Fibroblast of pulmonary artery (primary cell): ENCODE data around the gene WNT5B.
A peak's percentile ranks its signal among the peaks of the same experiment; 100 is the strongest.

Source experiments
- DNase-seq: peaks from one replicate; pipeline ENCODE4 v3.0.0-alpha.2; 2010; ENCODE audit warnings: low read depth
- H3K4me3 ChIP-seq: replicated peaks from 2 replicates; pipeline ENCODE4 v1.5.1; 2011; ENCODE audit warnings: low read depth, mild to moderate bottlenecking, control low read depth, low read length, moderate library complexity
- CTCF ChIP-seq: IDR thresholded peaks from 2 replicates; pipeline ENCODE4 v1.5.1; 2011; ENCODE audit warnings: mild to moderate bottlenecking, control low read depth, low read length, inconsistent platforms; ENCODE audit errors: missing control alignments

The WNT5B gene

GRCh38 chr12:1634590-1635191 is 5.7 kb downstream of the WNT5B start:
- H3K4me3 ChIP-seq = no peak overlapping the region
- peak; percentile 83 for DNase-seq
- peak; percentile 97 for TF ChIP-seq CTCF

- no peak for DNase-seq
- no peak overlapping the region for H3K4me3 ChIP-seq
- TF ChIP-seq CTCF = no peak
These were observed 6.5 kb downstream of the WNT5B start for GRCh38 chr12:1635301-1636095.

- no peak for TF ChIP-seq CTCF
- no peak for DNase-seq
- H3K4me3 ChIP-seq = no peak overlapping the region
These were observed 9.2 kb downstream of the WNT5B start for GRCh38 chr12:1638203-1638602.

- H3K4me3 ChIP-seq = no peak overlapping the region
- no peak for DNase-seq
- no peak for TF ChIP-seq CTCF
These were observed 10.5 kb downstream of the WNT5B start for GRCh38 chr12:1639538-1639937.

- DNase-seq = no peak
These were observed 11.6 kb downstream of the WNT5B start for GRCh38 chr12:1640328-1641234.

GRCh38 chr12:1642513-1642912 is 13.5 kb downstream of the WNT5B start:
- H3K4me3 ChIP-seq = no peak overlapping the region
- no peak for DNase-seq
- TF ChIP-seq CTCF = no peak

More at GRCh38 chr12:1640328-1641234, 11.6 kb downstream of the WNT5B start:
- TF ChIP-seq CTCF = no peak
- no peak overlapping the region for H3K4me3 ChIP-seq
